ENCODE data around the gene NAA20.
A peak's percentile ranks its signal among the peaks of the same experiment; 100 is the strongest.

NAA20 gene

DNA sequence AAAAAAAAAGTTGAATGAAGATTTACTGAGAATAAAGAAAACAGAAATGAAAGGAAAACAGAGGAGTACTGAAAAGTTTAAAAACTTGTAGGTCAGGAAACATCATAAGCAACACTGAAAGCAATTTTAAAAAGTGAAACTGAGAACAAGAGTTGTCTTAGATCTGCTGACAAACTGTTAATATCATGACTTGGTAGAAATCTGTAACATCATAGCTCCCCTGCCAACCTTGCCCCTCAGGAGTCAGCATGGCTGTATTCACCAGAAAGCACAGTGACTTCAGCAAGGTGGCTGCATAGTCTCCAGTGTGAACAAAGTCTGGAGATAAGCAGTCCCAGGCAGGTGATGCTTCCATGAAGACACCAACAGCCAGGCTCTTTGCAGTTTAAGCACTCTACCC is 5.3 kb downstream of the NAA20 start:
- H3K9me3 ChIP-seq (ENCODE audit: insufficient read depth, low read depth, low read length), result no peaks in the 10 kb centered on the region
- H3K9ac ChIP-seq (ENCODE audit: low read depth, low read length), result no peak overlapping the region
- peaks cover 6% of the 10 kb centered on the region for H3K4me1 ChIP-seq (ENCODE audit: insufficient read depth, low read length)
- H3K4me3 ChIP-seq (ENCODE audit: low read length), result no peak overlapping the region
- peaks cover 60% of the 10 kb centered on the region for H3K36me3 ChIP-seq (ENCODE audit: insufficient read depth, low read length)
- H3K27ac ChIP-seq (ENCODE audit: low read depth, low read length), result no peak overlapping the region
- no peaks in the 10 kb centered on the region for H3K27me3 ChIP-seq (ENCODE audit: insufficient read depth, low read length)

DNA sequence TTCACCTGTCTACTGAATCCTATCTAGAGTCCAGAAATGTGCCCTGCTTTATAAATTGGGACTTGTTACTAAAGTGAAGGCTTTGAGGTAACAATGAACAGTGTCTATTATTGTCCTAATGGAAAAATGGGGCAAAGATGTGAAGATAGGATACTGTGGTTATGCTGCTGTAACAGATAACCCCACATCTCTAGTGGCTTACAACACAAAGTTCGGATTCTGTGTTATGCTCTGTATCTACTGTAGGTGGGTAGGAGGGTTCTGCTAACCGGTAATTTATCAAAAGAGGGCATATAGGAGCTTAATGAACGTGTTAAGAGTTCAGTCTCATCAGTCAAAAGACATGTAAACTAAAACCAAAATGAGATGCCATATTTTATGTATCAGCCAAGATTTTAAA is 6.2 kb downstream of the NAA20 start:
- no peaks in the 10 kb centered on the region for H3K27me3 ChIP-seq (ENCODE audit: insufficient read depth, low read length)
- H3K9me3 ChIP-seq (ENCODE audit: insufficient read depth, low read depth, low read length), result no peaks in the 10 kb centered on the region
- 100% methylated on average over 3 of the region's 3 CpGs for WGBS
- H3K27ac ChIP-seq (ENCODE audit: low read depth, low read length), result no peak overlapping the region
- no peak overlapping the region for H3K4me3 ChIP-seq (ENCODE audit: low read length)
- H3K36me3 ChIP-seq (ENCODE audit: insufficient read depth, low read length), result peaks cover 68% of the 10 kb centered on the region
- H3K9ac ChIP-seq (ENCODE audit: low read depth, low read length), result no peak overlapping the region
- H3K4me1 ChIP-seq (ENCODE audit: insufficient read depth, low read length), result peaks cover 3% of the 10 kb centered on the region

GRCh38 chr20:20024942-20025341 is 7.8 kb downstream of the NAA20 start:
- Histone ChIP-seq H3K27ac (ENCODE audit: low read depth, low read length) (no peak overlapping the region), H3K9me3 (ENCODE audit: insufficient read depth, low read depth, low read length) (no peaks in the 10 kb centered on the region), H3K4me3 (ENCODE audit: low read length) (no peak overlapping the region), H3K9ac (ENCODE audit: low read depth, low read length) (no peak overlapping the region), H3K27me3 (ENCODE audit: insufficient read depth, low read length) (no peaks in the 10 kb centered on the region), H3K4me1 (ENCODE audit: insufficient read depth, low read length) (no peaks in the 10 kb centered on the region), H3K36me3 (ENCODE audit: insufficient read depth, low read length) (peaks cover 75% of the 10 kb centered on the region)

DNA sequence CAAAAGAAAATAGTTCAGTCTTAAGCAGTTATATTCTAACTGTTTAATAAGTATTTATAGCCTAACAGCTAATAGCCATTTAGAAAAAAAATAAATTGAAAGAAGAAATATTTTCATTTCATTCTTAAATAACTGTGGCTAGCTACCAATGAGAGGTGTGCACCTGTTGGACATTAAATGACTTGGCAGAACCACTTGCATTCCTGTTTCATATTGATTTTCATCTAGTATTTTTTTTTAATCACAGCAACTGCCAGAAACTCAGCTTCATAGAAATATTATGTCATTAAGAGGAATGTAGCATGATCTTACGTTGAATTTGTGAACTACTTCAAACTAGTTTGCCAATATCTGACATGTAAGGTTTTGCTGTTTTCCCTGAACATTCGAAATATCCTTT is 10.1 kb downstream of the NAA20 start:
- no peaks in the 10 kb centered on the region for H3K27me3 ChIP-seq (ENCODE audit: insufficient read depth, low read length)
- no peaks in the 10 kb centered on the region for H3K9me3 ChIP-seq (ENCODE audit: insufficient read depth, low read depth, low read length)
- no peak overlapping the region for H3K9ac ChIP-seq (ENCODE audit: low read depth, low read length)
- H3K4me1 ChIP-seq (ENCODE audit: insufficient read depth, low read length), result no peaks in the 10 kb centered on the region
- H3K36me3 ChIP-seq (ENCODE audit: insufficient read depth, low read length), result peaks cover 89% of the 10 kb centered on the region
- no peak overlapping the region for H3K27ac ChIP-seq (ENCODE audit: low read depth, low read length)
- WGBS, result 92% methylated on average over 2 of the region's 2 CpGs
- H3K4me3 ChIP-seq (ENCODE audit: low read length), result no peak overlapping the region

- H3K27me3 ChIP-seq (ENCODE audit: insufficient read depth, low read length), result no peaks in the 10 kb centered on the region
- H3K4me1 ChIP-seq (ENCODE audit: insufficient read depth, low read length), result no peaks in the 10 kb centered on the region
- 87% methylated on average over 5 of the region's 5 CpGs for WGBS
- peaks cover 99% of the 10 kb centered on the region for H3K36me3 ChIP-seq (ENCODE audit: insufficient read depth, low read length)
- no peaks in the 10 kb centered on the region for H3K9me3 ChIP-seq (ENCODE audit: insufficient read depth, low read depth, low read length)
- no peak overlapping the region for H3K4me3 ChIP-seq (ENCODE audit: low read length)
- no peak overlapping the region for H3K27ac ChIP-seq (ENCODE audit: low read depth, low read length)
- no peak overlapping the region for H3K9ac ChIP-seq (ENCODE audit: low read depth, low read length)
These were observed 14.6 kb downstream of the NAA20 start for GRCh38 chr20:20031790-20032189.

DNA sequence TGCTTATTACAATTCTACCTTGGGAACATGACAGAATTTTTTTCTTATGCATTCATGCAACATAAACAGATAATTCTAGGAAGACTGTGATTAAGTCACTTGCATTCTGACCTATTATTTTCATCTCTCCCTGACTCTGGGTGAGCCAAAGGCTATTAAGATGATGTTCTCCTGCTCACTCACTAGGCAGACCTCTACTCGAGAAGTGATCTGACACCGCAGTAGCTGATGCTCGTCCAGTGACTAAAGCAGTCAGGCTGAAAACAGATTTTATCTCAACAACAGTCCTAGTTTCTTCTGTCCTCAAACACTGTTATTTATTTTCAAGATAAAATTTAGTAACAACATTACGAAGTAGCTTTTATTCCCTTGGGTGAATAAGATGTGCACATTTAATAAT is 17.3 kb downstream of the NAA20 start:
- WGBS, result 97% methylated on average over 3 of the region's 4 CpGs
- Histone ChIP-seq H3K36me3 (ENCODE audit: insufficient read depth, low read length) (peaks cover 100% of the 10 kb centered on the region), H3K27ac (ENCODE audit: low read depth, low read length) (no peak overlapping the region), H3K9ac (ENCODE audit: low read depth, low read length) (no peak overlapping the region), H3K9me3 (ENCODE audit: insufficient read depth, low read depth, low read length) (no peaks in the 10 kb centered on the region), H3K27me3 (ENCODE audit: insufficient read depth, low read length) (no peaks in the 10 kb centered on the region), H3K4me3 (ENCODE audit: low read length) (no peak overlapping the region), H3K4me1 (ENCODE audit: insufficient read depth, low read length) (0 out of 2 replicates have a peak, but pooled peaks cover 9% of the 10 kb centered on the region)

DNA sequence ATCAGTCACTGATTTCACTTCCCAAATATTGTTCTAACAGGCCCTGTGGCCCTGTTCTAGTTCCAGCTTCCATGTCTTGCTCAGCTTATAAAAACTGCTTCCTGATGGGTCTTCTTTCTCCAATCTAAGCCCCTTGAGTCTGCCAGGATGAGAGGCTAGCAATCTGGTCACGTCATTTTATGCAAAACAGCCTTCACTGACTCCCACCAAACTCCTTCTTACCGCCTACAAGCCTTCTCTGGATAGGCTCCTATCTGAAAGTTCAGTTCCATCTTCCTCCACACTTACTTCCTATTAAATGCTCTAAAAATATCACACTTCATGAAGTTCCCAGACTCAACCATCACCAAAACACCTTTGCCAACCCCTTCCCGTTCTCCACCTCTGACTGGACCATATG is 19.6 kb downstream of the NAA20 start:
- H3K9ac ChIP-seq (ENCODE audit: low read depth, low read length), result no peak overlapping the region
- 0 out of 2 replicates have a peak, but pooled peaks cover 9% of the 10 kb centered on the region for H3K4me1 ChIP-seq (ENCODE audit: insufficient read depth, low read length)
- H3K4me3 ChIP-seq (ENCODE audit: low read length), result no peak overlapping the region
- H3K36me3 ChIP-seq (ENCODE audit: insufficient read depth, low read length), result peaks cover 100% of the 10 kb centered on the region
- H3K9me3 ChIP-seq (ENCODE audit: insufficient read depth, low read depth, low read length), result no peaks in the 10 kb centered on the region
- H3K27me3 ChIP-seq (ENCODE audit: insufficient read depth, low read length), result no peaks in the 10 kb centered on the region
- no peak overlapping the region for H3K27ac ChIP-seq (ENCODE audit: low read depth, low read length)
- WGBS, result 94% methylated on average over 3 of the region's 3 CpGs

- Histone ChIP-seq H3K36me3 (ENCODE audit: insufficient read depth, low read length) (peaks cover 100% of the 10 kb centered on the region), H3K27ac (ENCODE audit: low read depth, low read length) (peak overlapping the region; percentile 42), H3K4me3 (ENCODE audit: low read length) (no peak overlapping the region), H3K9me3 (ENCODE audit: insufficient read depth, low read depth, low read length) (no peaks in the 10 kb centered on the region), H3K9ac (ENCODE audit: low read depth, low read length) (peak overlapping the region; percentile 49; the same call in 1 of the 2 replicates), H3K27me3 (ENCODE audit: insufficient read depth, low read length) (no peaks in the 10 kb centered on the region), H3K4me1 (ENCODE audit: insufficient read depth, low read length) (0 out of 2 replicates have a peak, but pooled peaks cover 9% of the 10 kb centered on the region)
- 72% methylated on average over 5 of the region's 5 CpGs for WGBS
These were observed 20.8 kb downstream of the NAA20 start for GRCh38 chr20:20037960-20038359.

- 0 out of 2 replicates have a peak, but pooled peaks cover 9% of the 10 kb centered on the region for H3K4me1 ChIP-seq (ENCODE audit: insufficient read depth, low read length)
- H3K4me3 ChIP-seq (ENCODE audit: low read length), result no peak overlapping the region
- WGBS, result 96% methylated on average over 6 of the region's 6 CpGs
- peaks cover 100% of the 10 kb centered on the region for H3K36me3 ChIP-seq (ENCODE audit: insufficient read depth, low read length)
- H3K27ac ChIP-seq (ENCODE audit: low read depth, low read length), result peak overlapping the region; percentile 42
- no peak overlapping the region for H3K9ac ChIP-seq (ENCODE audit: low read depth, low read length)
- H3K9me3 ChIP-seq (ENCODE audit: insufficient read depth, low read depth, low read length), result no peaks in the 10 kb centered on the region
- H3K27me3 ChIP-seq (ENCODE audit: insufficient read depth, low read length), result no peaks in the 10 kb centered on the region
These were observed 21.4 kb downstream of the NAA20 start for GRCh38 chr20:20038586-20038985.

GRCh38 chr20:20039752-20040387 is 22.7 kb downstream of the NAA20 start:
- no peak overlapping the region for H3K27ac ChIP-seq (ENCODE audit: low read depth, low read length)
- H3K9ac ChIP-seq (ENCODE audit: low read depth, low read length), result no peak overlapping the region
- 100% methylated on average over 5 of the region's 6 CpGs for WGBS

DNA sequence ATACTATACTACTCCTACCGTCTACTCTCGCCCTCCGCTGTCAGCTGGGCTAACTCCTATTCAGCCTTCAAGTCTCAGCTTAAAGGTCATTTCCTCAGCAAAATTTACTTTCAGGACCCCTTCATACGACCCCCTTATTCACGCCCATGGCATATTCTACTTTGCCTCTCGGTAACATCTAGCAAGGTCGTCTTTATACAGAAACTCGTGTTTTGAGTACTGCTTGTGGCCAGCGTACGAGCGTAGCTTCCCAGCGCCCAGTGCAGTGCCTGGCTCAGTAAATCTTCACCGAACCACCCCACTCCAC is 34.6 kb downstream of the NAA20 start:
- no peaks in the 10 kb centered on the region; the same call in 1 of the 2 replicates for H3K27me3 ChIP-seq (ENCODE audit: insufficient read depth, low read length)
- peaks cover 38% of the 10 kb centered on the region for H3K36me3 ChIP-seq (ENCODE audit: insufficient read depth, low read length)
- peaks cover 6% of the 10 kb centered on the region; the same call in 1 of the 2 replicates for H3K4me1 ChIP-seq (ENCODE audit: insufficient read depth, low read length)
- no peak overlapping the region for H3K27ac ChIP-seq (ENCODE audit: low read depth, low read length)
- H3K9ac ChIP-seq (ENCODE audit: low read depth, low read length), result peak overlapping the region; percentile 72
- no peaks in the 10 kb centered on the region for H3K9me3 ChIP-seq (ENCODE audit: insufficient read depth, low read depth, low read length)
- peak overlapping the region; percentile 76 for H3K4me3 ChIP-seq (ENCODE audit: low read length)
- 2% methylated on average over 13 of the region's 13 CpGs for WGBS

More at GRCh38 chr20:20039752-20040387, 22.7 kb downstream of the NAA20 start:
- Histone ChIP-seq H3K36me3 (ENCODE audit: insufficient read depth, low read length) (peaks cover 100% of the 10 kb centered on the region), H3K4me3 (ENCODE audit: low read length) (no peak overlapping the region), H3K9me3 (ENCODE audit: insufficient read depth, low read depth, low read length) (no peaks in the 10 kb centered on the region), H3K27me3 (ENCODE audit: insufficient read depth, low read length) (no peaks in the 10 kb centered on the region), H3K4me1 (ENCODE audit: insufficient read depth, low read length) (0 out of 2 replicates have a peak, but pooled peaks cover 9% of the 10 kb centered on the region)

All from HUES64 (cell line).